PC-3 (cell line): Measurements from ENCODE around the gene ATP13A4. TPM values are rescaled to one million over a fixed set of nuclear protein-coding genes. Genes with fewer than 3 reads are reported as not detected.

ENCODE experiments used
- ATAC-seq: fragments of 200-7000 bp; cut with Tn5 transposase; 2 replicates; pipeline ENCODE4 v1.9.1; 2020; ENCODE audit warnings: mild to moderate bottlenecking, moderate library complexity
- BruUV-seq: library from RNA; stranded (reverse); fragments of 400-500 nt; replicated peaks from 2 replicates; lab custom pipeline; 2021; lab: Mats Ljungman, UMichigan
- CTCF ChIA-PET: fragments of 300-600 bp; sonication (Branson Sonifier 250); formaldehyde crosslinking; loops from one replicate; lab custom pipeline; 2022; ENCODE audit warnings: antibody characterized with exemption; lab: Charles Lee
- POLR2A ChIA-PET: fragments of 300-600 bp; sonication (Branson Sonifier 250); formaldehyde crosslinking; loops from one replicate; lab custom pipeline; 2022; ENCODE audit warnings: antibody characterized with exemption; ENCODE audit not compliant: unreplicated experiment; lab: Charles Lee
- DNase-seq: peaks from one replicate; pipeline ENCODE4 v3.0.0-alpha.2; 2015
- H2AFZ ChIP-seq: fragments of 300-600 bp; sonication (generic); 2 replicates; pipeline ENCODE4 v1.6.0; 2016; ENCODE audit warnings: antibody characterized with exemption, low read length
- H3F3A ChIP-seq: fragments of 300-600 bp; sonication (generic); one replicate; pipeline ENCODE4 v1.6.0; 2017; ENCODE audit warnings: antibody characterized with exemption, low read length, control low read depth, mild to moderate bottlenecking; ENCODE audit not compliant: unreplicated experiment
- H3K27ac ChIP-seq: fragments of 300-600 bp; sonication (generic); 2 replicates; pipeline ENCODE4 v1.5.1; 2016; ENCODE audit warnings: mild to moderate bottlenecking, low read length
- H3K27me3 ChIP-seq: fragments of 300-600 bp; sonication (generic); 2 replicates; pipeline ENCODE4 v1.6.1; 2016; ENCODE audit warnings: low read length, mixed read lengths
- H3K36me3 ChIP-seq: fragments of 300-600 bp; sonication (generic); 2 replicates; pipeline ENCODE4 v1.6.1; 2016; ENCODE audit warnings: low read depth, mixed run types, low read length, mixed read lengths
- H3K4me1 ChIP-seq: fragments of 300-600 bp; sonication (generic); 2 replicates; pipeline ENCODE4 v1.5.1; 2016; ENCODE audit warnings: low read length; ENCODE audit not compliant: insufficient read depth
- H3K4me2 ChIP-seq: fragments of 300-600 bp; sonication (generic); 2 replicates; pipeline ENCODE4 v1.6.0; 2016; ENCODE audit warnings: low read length
- H3K4me3 ChIP-seq: fragments of 300-600 bp; sonication (generic); 2 replicates; pipeline ENCODE4 v1.5.1; 2016; ENCODE audit warnings: mild to moderate bottlenecking, low read length, mixed read lengths
- H3K79me2 ChIP-seq: fragments of 300-600 bp; sonication (generic); 2 replicates; pipeline ENCODE4 v1.6.1; 2017; ENCODE audit warnings: low read length, mixed read lengths
- H3K9ac ChIP-seq: fragments of 300-600 bp; sonication (generic); 2 replicates; pipeline ENCODE4 v1.6.0; 2016; ENCODE audit warnings: mild to moderate bottlenecking, low read length
- H3K9me2 ChIP-seq: fragments of 300-600 bp; sonication (generic); replicated peaks from 2 replicates; pipeline ENCODE4 v1.6.1; 2016; ENCODE audit warnings: mixed run types, low read length, mixed read lengths
- H3K9me3 ChIP-seq: fragments of 300-600 bp; sonication (generic); 2 replicates; pipeline ENCODE4 v1.6.1; 2016; ENCODE audit warnings: low read length, mixed read lengths
- H4K20me1 ChIP-seq: fragments of 300-600 bp; sonication (generic); 2 replicates; pipeline ENCODE4 v1.6.1; 2016; ENCODE audit warnings: low read length, mixed read lengths
- CTCF ChIP-seq: fragments of 300-600 bp; sonication (generic); conservative IDR thresholded peaks from 2 replicates; pipeline ENCODE4 v1.5.1; 2017; ENCODE audit warnings: antibody characterized with exemption, low read depth, mild to moderate bottlenecking, low read length
- EZH2 ChIP-seq: fragments of 300-600 bp; sonication (generic); IDR thresholded peaks from one replicate; pipeline ENCODE4 v1.6.1; 2017; ENCODE audit warnings: antibody characterized with exemption, mild to moderate bottlenecking, low read length; ENCODE audit not compliant: unreplicated experiment
- EZH2phosphoT487 ChIP-seq: fragments of 300-600 bp; sonication (generic); IDR thresholded peaks from 2 replicates; pipeline ENCODE4 v1.6.1; 2018; ENCODE audit warnings: mild to moderate bottlenecking, antibody characterized with exemption, low read length, borderline replicate concordance
- intact Hi-C: fragments of 100-400 bp; cut with micrococcal nuclease; formaldehyde crosslinking; loops from 2 replicates; pipeline ENCODE4 v1.9.0; 2023
- total RNA-seq: library from RNA; depleted of rRNA; stranded (reverse); fragments of >200 nt; gene quantifications from 2 replicates; pipeline ENCODE4 v1.2.3, GENCODE V29; 2014

Gene ATP13A4
- total RNA-seq, 1 experiment from 2014 or later, result not detected

GRCh38 chr3:193560870-193561269 lies 6.2 kb upstream of the ATP13A4 start:
- POLR2A ChIA-PET, result no interaction called here
- TF ChIP-seq EZH2 (no peak), CTCF (no peak), EZH2phosphoT487 (no peak)
- Histone ChIP-seq H4K20me1 (no peaks in the 10 kb centered on the region), H3K9me2 (no peaks in the 10 kb centered on the region), H3K27ac (no peak overlapping the region), H3K27me3 (peaks cover 34% of the 10 kb centered on the region), H3K36me3 (no peaks in the 10 kb centered on the region), H3K9ac (no peak overlapping the region), H3K4me1 (no peaks in the 10 kb centered on the region), H3F3A (no peaks in the 10 kb centered on the region), H3K9me3 (no peaks in the 10 kb centered on the region), H3K4me2 (no peak overlapping the region), H3K79me2 (no peaks in the 10 kb centered on the region), H3K4me3 (no peak overlapping the region), H2AFZ (no peak overlapping the region)
- BruUV-seq, result no TSS peak
- DNase-seq (no peak), ATAC-seq (no peak)
- CTCF ChIA-PET, result interaction anchor here (0.6 kb wide), 1 partner anchor 10 kb away, joined by 3 read pairs; no protein-coding TSS in a partner anchor
- intact Hi-C loops, result no loop called here

GRCh38 chr3:193560091-193560490 lies 5.4 kb upstream of the ATP13A4 start:
- no peak for DNase-seq
- Histone ChIP-seq H2AFZ (no peak overlapping the region), H4K20me1 (no peaks in the 10 kb centered on the region), H3K4me2 (no peak overlapping the region), H3K27me3 (peaks cover 38% of the 10 kb centered on the region), H3K9ac (no peak overlapping the region), H3K27ac (no peak overlapping the region), H3K9me2 (no peaks in the 10 kb centered on the region), H3K4me1 (no peaks in the 10 kb centered on the region), H3K79me2 (no peaks in the 10 kb centered on the region), H3F3A (no peaks in the 10 kb centered on the region), H3K36me3 (no peaks in the 10 kb centered on the region), H3K9me3 (no peaks in the 10 kb centered on the region), H3K4me3 (no peak overlapping the region)
- intact Hi-C loops, result no loop called here
- ChIA-PET CTCF (no interaction called here), POLR2A (no interaction called here)
- no peak for TF ChIP-seq CTCF
- no peak for TF ChIP-seq EZH2
- no peak for TF ChIP-seq EZH2phosphoT487
- ATAC-seq, result no peak
- no TSS peak for BruUV-seq

GRCh38 chr3:193559100-193559499 lies 4.4 kb upstream of the ATP13A4 start:
- no peaks in the 10 kb centered on the region for H3K9me3 ChIP-seq
- H3K36me3 ChIP-seq, result no peaks in the 10 kb centered on the region
- no peak overlapping the region for H3K9ac ChIP-seq
- H2AFZ ChIP-seq, result no peak overlapping the region
- no peaks in the 10 kb centered on the region for H4K20me1 ChIP-seq
- ChIA-PET POLR2A (interaction anchor here (0.6 to 0.7 kb wide), 2 partner anchors 59 to 1365 kb away, joined by 3 to 5 read pairs; no protein-coding TSS in a partner anchor), CTCF (no interaction called here)
- DNase-seq (no peak), ATAC-seq (no peak)
- H3F3A ChIP-seq, result no peaks in the 10 kb centered on the region
- no peaks in the 10 kb centered on the region for H3K9me2 ChIP-seq
- intact Hi-C loops, result no loop called here
- no peaks in the 10 kb centered on the region for H3K4me1 ChIP-seq
- H3K27me3 ChIP-seq, result peaks cover 48% of the 10 kb centered on the region
- no peak overlapping the region for H3K27ac ChIP-seq
- H3K4me3 ChIP-seq, result no peak overlapping the region
- BruUV-seq, result no TSS peak
- no peak for TF ChIP-seq CTCF
- no peak for TF ChIP-seq EZH2
- TF ChIP-seq EZH2phosphoT487, result no peak
- no peaks in the 10 kb centered on the region for H3K79me2 ChIP-seq
- H3K4me2 ChIP-seq, result no peak overlapping the region
